Epithelial cell of esophagus (primary cell): ENCODE results near the gene ZFC3H1.
A peak's percentile ranks its signal among the peaks of the same experiment; 100 is the strongest.

ENCODE experiments used
- DNase-seq: peaks from one replicate; pipeline ENCODE4 v3.0.0; 2010; ENCODE audit warnings: low read depth
- H3K4me3 ChIP-seq: 2 replicates; pipeline ENCODE4 v1.5.1; 2011; ENCODE audit warnings: mild to moderate bottlenecking, low read length, control low read depth
- TF ChIP-seq, protein P1 (sequence below): IDR thresholded peaks from 2 replicates; pipeline ENCODE4 v1.5.1; 2011; ENCODE audit warnings: low read depth, mild to moderate bottlenecking, low read length, control low read depth, inconsistent platforms; ENCODE audit not compliant: insufficient read depth; ENCODE audit errors: missing control alignments

ZFC3H1 gene

DNA sequence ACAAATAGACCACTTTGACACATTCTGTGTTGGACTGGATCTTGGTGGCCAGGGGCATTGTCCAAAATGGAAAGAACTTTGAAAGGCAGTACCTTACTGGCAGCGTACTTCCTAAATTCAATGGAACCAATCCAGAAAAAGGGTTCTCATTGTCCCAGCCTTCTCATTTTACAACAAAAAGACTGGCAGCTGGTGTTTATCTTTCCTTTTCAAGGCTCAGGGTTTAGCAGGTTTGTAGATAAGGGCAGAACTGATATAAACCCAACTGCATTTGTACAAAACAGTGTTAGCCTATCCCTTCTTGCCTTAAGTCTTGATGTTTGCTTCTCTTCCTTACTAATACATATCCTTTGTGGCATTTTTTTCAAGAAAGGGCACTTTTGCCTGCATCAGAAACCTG, 8.2 kb upstream of the ZFC3H1 start:
- H3K4me3 ChIP-seq: no peak overlapping the region
- TF ChIP-seq, protein P1, sequence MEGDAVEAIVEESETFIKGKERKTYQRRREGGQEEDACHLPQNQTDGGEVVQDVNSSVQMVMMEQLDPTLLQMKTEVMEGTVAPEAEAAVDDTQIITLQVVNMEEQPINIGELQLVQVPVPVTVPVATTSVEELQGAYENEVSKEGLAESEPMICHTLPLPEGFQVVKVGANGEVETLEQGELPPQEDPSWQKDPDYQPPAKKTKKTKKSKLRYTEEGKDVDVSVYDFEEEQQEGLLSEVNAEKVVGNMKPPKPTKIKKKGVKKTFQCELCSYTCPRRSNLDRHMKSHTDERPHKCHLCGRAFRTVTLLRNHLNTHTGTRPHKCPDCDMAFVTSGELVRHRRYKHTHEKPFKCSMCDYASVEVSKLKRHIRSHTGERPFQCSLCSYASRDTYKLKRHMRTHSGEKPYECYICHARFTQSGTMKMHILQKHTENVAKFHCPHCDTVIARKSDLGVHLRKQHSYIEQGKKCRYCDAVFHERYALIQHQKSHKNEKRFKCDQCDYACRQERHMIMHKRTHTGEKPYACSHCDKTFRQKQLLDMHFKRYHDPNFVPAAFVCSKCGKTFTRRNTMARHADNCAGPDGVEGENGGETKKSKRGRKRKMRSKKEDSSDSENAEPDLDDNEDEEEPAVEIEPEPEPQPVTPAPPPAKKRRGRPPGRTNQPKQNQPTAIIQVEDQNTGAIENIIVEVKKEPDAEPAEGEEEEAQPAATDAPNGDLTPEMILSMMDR: no peak
- DNase-seq: no peak

DNA sequence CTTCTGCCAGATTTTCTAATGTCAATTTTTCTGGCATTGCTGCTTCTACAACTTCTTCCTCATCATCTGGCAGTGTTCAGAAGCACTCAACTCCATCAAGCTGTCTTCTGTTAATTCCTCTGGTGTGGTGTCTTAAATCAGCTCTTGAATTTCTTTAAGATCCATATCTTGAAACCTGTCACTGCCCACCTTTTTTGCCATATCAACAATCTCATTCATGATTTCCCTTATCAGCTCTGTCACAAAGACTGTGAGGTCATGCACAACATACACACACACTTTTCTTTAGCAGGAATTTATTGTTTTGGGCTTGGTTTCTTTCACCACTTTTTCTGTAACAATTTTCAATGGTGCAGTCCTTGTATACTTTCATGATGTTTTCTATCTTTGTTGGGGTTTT, 7.7 kb upstream of the ZFC3H1 start:
- TF ChIP-seq, protein P1: no peak
- no peak for DNase-seq
- H3K4me3 ChIP-seq: no peak overlapping the region

DNA sequence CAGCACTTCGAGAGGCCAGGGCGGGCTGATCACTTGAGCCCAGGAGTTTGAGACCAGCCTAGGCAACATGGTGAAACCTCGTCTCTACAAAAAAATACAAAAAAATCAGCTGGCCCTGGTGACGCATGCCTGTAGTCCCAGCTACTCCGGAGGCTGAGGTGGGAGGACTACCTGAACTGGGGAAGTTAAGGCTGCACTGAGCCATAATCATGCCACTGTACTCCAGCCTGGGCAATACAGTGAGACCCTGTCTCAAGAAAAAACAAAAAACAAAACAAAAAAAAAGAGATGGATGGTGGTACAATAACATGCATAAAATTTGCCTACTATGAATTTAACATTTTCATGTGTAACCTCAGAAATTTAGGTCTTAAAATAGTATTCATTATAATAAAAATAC, 2.6 kb upstream of the ZFC3H1 start:
- no peak for DNase-seq
- TF ChIP-seq, protein P1: no peak
- H3K4me3 ChIP-seq: no peak overlapping the region

DNA sequence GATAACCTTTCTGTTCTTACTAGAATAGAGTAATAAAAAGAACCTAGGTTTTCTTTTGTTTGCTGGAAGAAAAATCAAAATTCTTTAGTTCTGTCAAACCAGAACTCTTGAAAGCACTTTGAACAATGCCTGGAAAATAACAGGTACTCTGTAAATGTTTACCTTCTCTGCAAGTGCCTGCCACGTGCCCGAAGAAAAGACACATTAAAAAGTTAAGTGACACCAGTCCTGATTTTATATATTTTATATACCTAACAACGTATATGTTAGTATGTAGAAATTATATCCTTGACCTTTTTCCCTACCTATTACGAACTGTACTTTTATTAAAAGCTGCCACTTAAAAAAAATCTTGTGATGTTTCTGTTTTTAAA, 1.4 kb upstream of the ZFC3H1 start:
- H3K4me3 ChIP-seq: peak overlapping the region; percentile 87

DNA sequence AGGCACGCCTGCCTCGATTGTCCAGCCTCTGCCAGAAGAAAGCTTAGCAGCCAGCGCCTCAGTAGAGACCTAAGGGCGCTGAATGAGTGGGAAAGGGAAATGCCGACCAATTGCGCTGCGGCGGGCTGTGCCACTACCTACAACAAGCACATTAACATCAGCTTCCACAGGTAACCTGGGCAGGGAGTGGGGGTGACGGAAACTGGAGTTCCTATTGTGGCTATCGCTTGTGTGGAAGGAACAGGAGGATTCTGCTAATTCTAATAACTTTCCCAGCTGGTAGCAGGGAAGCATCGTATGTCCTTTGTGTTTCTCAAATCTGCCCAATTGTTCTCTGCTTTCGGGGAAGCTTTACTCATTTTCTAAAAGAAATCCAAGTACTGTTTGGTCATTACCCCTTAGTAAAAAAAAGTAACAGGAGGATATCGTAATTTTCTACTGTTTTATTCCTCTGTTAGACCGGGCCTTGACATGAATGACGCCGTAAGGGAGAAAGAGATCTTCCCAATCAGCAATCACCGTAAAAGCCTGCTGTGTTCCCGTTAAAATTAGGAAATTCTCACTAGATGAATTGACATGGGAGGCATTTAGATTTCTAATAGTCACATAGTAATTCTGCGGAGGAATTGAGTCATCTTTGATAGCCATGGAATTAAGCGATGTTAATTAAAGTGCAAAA, 902 bp upstream of the ZFC3H1 start:
- peak overlapping the region; percentile 87 for H3K4me3 ChIP-seq
- peak; percentile 28 for DNase-seq
- TF ChIP-seq, protein P1: no peak

More for the DNA sequence above, 1.4 kb upstream of the ZFC3H1 start:
- TF ChIP-seq, protein P1: no peak
- no peak for DNase-seq

DNA sequence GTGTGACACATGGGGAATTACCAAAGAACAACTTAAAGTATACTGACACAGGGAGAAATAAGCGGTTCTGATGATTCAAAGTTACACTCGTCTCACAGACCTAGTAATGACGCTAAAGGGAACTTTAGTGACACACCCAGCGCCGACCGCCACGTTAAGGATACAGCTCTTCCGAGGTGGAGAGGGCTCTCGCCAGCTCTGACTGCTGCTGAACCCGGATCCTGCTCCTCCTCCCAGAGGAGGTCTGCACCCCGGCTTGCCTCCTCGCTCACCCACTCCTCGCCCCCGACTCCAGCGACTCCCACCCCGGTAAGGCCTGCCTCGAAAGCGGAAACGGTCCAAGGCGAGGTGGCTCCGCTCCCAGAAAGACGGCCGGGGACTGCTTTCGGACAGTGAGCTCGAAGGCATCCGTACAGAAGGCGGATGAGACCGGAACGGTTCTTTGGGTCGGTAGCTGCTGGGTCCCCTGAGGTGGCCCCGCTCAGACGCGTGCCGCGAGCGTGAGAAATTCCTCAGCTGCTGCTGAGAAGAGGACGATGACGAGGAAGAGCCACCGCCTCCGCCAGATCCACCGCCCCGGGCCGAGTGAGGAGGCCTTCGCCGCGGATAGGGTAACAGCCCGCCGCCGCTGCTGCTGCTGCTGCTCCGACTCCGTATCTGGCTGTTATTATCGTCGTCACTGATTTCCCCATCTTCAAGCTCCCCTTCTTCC, 643 bp downstream of the ZFC3H1 start:
- peak overlapping the region; percentile 87 for H3K4me3 ChIP-seq
- TF ChIP-seq, protein P1: no peak

DNA sequence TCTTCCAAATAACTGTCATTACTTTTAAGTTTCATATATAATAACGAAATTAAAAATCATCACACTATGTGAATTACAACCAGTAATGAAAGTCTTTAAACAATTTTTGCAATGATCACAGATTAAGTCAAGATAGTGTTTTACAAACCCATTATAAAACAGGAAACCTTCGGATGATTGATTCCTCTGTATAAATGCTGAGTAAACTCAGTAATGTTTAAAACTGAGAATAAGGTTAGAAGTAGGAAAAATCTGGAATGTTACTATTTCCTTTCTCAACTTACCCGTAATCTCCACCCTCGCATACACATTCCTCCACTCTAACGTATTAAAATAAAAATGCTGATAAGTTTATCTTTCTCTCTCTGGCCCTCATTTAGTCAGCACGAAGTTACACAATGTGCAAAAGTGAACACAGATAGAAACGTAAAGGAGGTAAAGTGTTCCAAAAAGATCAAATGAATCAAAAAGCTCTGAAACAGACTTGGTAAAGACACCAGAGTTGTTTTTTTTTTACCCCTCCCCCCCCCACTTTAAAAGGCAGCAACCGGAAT, 1.6 kb downstream of the ZFC3H1 start:
- DNase-seq: peak; percentile 35
- TF ChIP-seq, protein P1: no peak

More for the DNA sequence above, 643 bp downstream of the ZFC3H1 start:
- DNase-seq: peak; percentile 84

More for the DNA sequence above, 1.6 kb downstream of the ZFC3H1 start:
- peak overlapping the region; percentile 87 for H3K4me3 ChIP-seq
